Activated naive CD8-positive, alpha-beta T cell treated with anti-CD3 and anti-CD28 coated beads, Interleukin-2, amount 10 ng/mL, durations not matched to agents 7 days and 5 days (primary cell): ENCODE results near the gene LTBP2. TPM values are rescaled to one million over a fixed set of nuclear protein-coding genes. Genes with fewer than 3 reads are reported as not detected.

Experiments
- ATAC-seq: fragments of 150-1000 bp; cut with Tn5 transposase; one replicate; pipeline ENCODE4 v1.10.0; 2021; ENCODE audit warnings: low read depth, moderate library complexity
- POLR2A ChIA-PET: fragments of 350-600 bp; sonication (Branson Sonifier 250); formaldehyde crosslinking; loops from one replicate; lab custom pipeline; 2021; ENCODE audit warnings: antibody characterized with exemption; lab: Charles Lee
- DNase-seq: peaks from one replicate; pipeline ENCODE4 v3.0.0; 2021
- H3K27ac Mint-ChIP-seq: one replicate; pipeline ENCODE4 v1.8.0; 2022; ENCODE audit warnings: mild to moderate bottlenecking, mixed read lengths
- H3K27me3 Mint-ChIP-seq: one replicate; pipeline ENCODE4 v1.8.0; 2022; ENCODE audit warnings: mild to moderate bottlenecking, moderate library complexity, mixed read lengths
- H3K36me3 Mint-ChIP-seq: one replicate; pipeline ENCODE4 v1.8.0; 2021; ENCODE audit warnings: mild to moderate bottlenecking, mixed read lengths
- H3K4me1 Mint-ChIP-seq: one replicate; pipeline ENCODE4 v1.8.0; 2021; ENCODE audit warnings: mixed read lengths
- H3K4me3 Mint-ChIP-seq: one replicate; pipeline ENCODE4 v1.8.0; 2022; ENCODE audit warnings: mild to moderate bottlenecking, moderate library complexity, mixed read lengths
- H3K9me3 Mint-ChIP-seq: one replicate; pipeline ENCODE4 v1.8.0; 2021; ENCODE audit warnings: mixed read lengths
- total RNA-seq, 2 experiments: library from RNA; stranded (reverse); gene quantifications; one replicate each; pipeline ENCODE4 v1.2.3, GENCODE V29; 2021

The LTBP2 gene
- total RNA-seq, 2 experiments from 2014 or later: 0.28 to 1.1 TPM

DNA sequence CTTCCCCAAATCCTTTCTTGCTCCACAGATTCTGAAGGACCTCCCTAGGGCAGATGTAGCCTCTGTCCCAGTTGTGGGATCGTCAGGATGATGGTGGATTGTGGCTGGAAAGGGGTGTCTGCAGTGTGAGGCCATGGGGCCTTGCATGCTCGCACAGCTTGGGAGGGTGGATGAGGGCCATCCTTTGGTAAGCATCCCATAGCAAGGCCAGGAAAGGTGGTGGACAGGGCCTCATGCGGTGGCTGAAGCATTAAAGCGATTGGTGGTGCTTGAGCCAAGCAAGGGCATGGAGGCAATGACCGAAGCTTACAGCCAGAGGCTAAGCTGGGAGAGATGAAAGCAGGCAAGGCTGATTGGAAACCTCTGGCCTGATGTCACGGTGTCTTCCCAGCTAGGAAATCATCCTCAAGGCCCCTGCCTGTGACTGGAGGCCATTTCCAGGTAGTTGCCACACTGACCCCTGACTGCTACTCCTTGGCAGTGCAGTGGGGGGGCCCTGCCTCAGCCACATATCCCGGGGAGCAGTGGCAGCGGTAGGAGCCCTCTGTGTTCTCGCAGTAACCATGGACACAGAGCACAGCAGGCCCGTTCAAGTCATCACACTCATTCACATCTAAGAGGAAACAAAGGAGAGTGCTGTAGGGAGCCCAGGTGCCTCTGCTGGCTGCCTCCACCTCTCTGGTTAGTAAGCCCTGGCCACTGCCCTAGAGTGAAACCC is 111.5 kb downstream of the LTBP2 start:
- Mint-ChIP-seq H3K27me3 (no peaks in the 10 kb centered on the region), H3K4me3 (no peak overlapping the region), H3K36me3 (peaks cover 2% of the 10 kb centered on the region), H3K9me3 (no peaks in the 10 kb centered on the region), H3K27ac (no peak overlapping the region), H3K4me1 (peaks cover 1% of the 10 kb centered on the region)
- no peak for DNase-seq
- ATAC-seq: no peak
- POLR2A ChIA-PET: no interaction called here

DNA sequence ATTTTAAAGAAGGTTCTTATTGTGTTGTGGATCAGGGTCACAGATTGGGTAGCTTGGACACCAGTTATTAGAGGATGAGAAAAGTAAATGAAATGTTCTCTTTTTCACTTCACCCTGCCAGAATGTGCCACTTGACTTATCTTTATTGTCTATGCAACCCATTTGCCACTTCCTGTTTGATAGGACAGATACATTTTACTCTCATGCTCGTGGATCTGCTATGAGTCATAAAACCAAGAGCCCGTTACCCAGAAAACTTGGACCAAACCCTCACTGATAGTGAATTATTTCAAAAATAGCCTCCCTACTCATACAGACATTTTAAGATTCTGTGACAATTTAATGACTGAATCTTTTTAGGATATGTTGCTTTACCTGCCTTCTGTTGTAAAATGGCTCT is 116.7 kb downstream of the LTBP2 start:
- Mint-ChIP-seq H3K27me3 (no peaks in the 10 kb centered on the region), H3K36me3 (peaks cover 2% of the 10 kb centered on the region), H3K4me1 (peaks cover 18% of the 10 kb centered on the region), H3K4me3 (no peak overlapping the region), H3K27ac (no peak overlapping the region), H3K9me3 (no peaks in the 10 kb centered on the region)
- ATAC-seq: no peak
- DNase-seq: no peak
- POLR2A ChIA-PET: no interaction called here

DNA sequence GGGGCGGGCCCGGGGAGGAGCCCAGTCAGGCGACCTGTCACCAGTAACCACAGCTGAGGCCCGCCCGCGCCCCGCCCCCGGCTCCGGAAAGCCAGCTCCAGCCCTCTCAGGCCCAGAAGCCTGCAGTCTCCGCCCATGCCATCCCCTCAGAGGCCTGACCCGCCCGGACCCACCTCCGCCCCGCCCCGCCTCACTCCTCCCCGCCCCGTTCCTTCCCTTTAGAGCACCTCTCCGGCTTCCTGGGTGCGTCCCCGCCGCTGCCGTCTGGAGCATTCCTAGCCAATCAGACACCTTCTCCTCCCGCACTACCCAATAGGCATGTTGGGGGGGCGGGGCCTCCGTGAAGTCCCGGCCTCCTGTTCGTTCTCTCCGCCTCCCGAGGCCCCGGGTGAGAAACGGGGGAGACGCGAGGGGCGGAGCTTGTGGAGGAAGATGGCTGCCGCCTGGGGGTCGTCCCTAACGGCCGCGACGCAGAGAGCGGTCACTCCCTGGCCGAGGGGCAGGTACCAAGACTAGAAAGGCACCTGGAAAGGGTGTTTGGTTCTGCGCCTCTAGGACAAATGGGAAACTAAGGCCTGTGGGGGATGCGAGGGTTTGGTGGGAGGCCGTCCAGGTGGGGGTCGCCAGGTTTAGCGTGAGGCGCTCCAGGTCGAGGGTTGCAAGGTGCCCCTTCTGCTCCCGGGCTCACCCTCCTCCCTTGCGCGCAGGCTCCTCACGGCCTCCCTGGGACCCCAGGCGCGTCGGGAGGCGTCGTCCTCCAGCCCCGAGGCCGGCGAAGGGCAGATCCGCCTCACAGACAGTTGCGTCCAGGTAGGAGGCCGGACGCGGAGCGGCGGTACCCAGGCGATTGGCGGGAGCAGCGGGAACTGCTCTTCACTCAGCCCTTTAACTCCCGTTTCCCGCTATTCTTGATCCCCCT is 118.4 kb downstream of the LTBP2 start, which contains the start of gene ISCA2:
Gene ISCA2 (plus strand): TSS at position 423 of the 919 bp plus-strand sequence. CDS start 10 bp downstream, at position 433.
- Mint-ChIP-seq H3K4me3 (peak within 1 kb of the TSS; percentile 89), H3K4me1 (peaks cover 23% of the 10 kb centered on the region), H3K27me3 (no peaks in the 10 kb centered on the region), H3K36me3 (peaks cover 2% of the 10 kb centered on the region), H3K9me3 (no peaks in the 10 kb centered on the region), H3K27ac (peak within 1 kb of the TSS; percentile 89)
- peak; percentile 97 for ATAC-seq
- peak; percentile 99 for DNase-seq
- POLR2A ChIA-PET: interaction anchor here (0.6 to 1.0 kb wide), 4 partner anchors 24 to 707 kb away, joined by 3 to 4 read pairs (median 4); partner anchors contain the start of genes AREL1 and FCF1

DNA sequence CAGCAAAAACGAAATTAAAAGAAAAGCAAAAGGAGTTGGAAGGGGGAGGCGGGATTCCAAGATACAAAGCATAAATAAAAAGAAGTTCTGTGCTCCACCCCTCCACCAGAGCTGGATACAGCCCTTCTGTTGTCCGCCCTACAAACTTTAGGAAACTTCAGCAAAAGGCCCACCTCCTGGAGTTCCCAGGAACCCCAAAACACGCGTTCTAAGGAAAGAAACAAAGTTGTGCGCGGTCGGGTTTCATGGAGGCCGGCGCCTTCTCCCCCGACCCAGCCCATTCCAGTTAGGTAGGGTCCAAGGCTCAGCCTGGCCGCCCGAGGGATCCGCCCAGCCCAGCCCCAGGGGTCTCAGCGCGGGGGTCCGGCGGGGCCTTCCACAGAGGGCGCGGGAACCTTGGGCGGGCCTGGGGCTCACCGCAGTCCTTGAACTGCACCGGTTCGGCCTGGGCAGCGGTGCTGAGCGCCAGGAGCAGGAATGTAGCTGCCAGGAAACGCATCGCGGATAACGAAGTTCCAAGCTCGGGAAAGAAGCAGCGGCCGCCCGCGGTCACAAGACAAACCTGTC is 119.2 kb downstream of the LTBP2 start, which contains the start of gene NPC2:
Gene NPC2 (minus strand): TSS at position 530 of the 567 bp plus-strand sequence. CDS start 31 bp downstream, at position 499.
- H3K9me3 Mint-ChIP-seq: no peaks in the 10 kb centered on the region
- no peaks in the 10 kb centered on the region for H3K27me3 Mint-ChIP-seq
- peaks cover 2% of the 10 kb centered on the region for H3K36me3 Mint-ChIP-seq
- peak within 1 kb of the TSS; percentile 89 for H3K27ac Mint-ChIP-seq
- POLR2A ChIA-PET: interaction anchor here (0.6 to 1.0 kb wide), 4 partner anchors 25 to 706 kb away, joined by 3 to 4 read pairs (median 4); partner anchors contain the start of genes AREL1 and FCF1
- H3K4me1 Mint-ChIP-seq: peaks cover 21% of the 10 kb centered on the region
- peak within 1 kb of the TSS; percentile 89 for H3K4me3 Mint-ChIP-seq
- DNase-seq (no peak), ATAC-seq (no peak)

DNA sequence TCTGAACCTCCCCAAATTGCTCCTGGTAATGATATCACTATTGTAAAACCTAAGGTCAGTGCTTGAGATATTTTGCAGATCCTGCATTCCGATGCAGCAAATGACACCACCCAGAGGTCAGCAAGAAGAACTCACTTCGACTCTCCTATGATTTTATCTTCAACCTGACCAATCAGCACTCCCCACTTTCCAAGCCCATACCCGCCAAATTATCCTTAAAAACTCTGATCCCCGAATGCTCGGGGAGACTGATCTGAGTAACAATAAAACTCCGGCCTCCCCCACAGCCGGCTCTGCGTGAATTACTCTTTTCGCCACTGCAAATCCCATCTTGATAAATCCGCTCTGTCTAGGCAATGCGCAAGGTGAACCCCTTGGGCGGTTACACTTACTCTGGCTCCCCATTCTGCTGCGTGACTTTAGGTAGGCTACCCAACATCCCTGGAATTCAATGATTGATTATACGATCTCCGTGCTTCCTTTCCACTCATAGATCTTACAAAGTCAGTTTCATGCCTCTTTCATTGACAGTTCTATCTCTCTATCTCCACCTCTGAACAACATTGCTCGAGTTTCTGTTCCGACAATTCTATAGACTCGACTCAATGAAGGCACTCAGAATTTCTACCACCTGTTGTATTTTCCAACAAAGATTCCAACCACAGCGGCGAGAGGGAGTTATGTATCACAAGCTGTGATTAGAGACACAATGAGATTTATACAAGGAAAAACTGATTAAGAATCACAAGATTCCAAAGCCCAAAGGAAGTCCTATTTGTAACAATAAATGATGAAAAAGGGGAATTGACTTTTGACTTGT is 119.9 kb downstream of the LTBP2 start:
- DNase-seq (no peak), ATAC-seq (no peak)
- POLR2A ChIA-PET: no interaction called here
- H3K4me3 Mint-ChIP-seq: no peak overlapping the region
- H3K36me3 Mint-ChIP-seq: peaks cover 2% of the 10 kb centered on the region
- H3K9me3 Mint-ChIP-seq: no peaks in the 10 kb centered on the region
- H3K27me3 Mint-ChIP-seq: no peaks in the 10 kb centered on the region
- H3K4me1 Mint-ChIP-seq: peaks cover 21% of the 10 kb centered on the region
- no peak overlapping the region for H3K27ac Mint-ChIP-seq

DNA sequence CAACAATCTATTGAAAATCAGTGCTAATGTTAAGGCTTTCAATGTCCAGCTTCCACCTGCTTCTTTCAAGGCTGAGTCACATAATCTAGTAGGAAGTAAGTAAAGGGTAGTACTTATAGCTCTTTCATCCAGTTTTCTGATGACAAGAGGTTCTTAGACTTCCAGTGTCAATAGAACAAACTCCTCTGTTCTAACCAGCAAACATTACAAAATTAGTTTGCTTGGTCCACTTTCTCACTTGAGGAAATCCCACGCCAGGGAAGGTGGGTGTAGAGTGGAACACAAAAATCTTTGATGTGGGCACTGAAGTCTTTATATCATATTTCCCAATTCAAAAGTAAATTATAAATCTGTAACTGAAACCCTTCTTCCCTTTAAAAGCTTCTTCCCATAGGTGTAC is 121.6 kb downstream of the LTBP2 start:
- H3K4me3 Mint-ChIP-seq: no peak overlapping the region
- no peak for DNase-seq
- H3K27ac Mint-ChIP-seq: no peak overlapping the region
- no peak for ATAC-seq
- no peaks in the 10 kb centered on the region for H3K27me3 Mint-ChIP-seq
- POLR2A ChIA-PET: no interaction called here
- H3K36me3 Mint-ChIP-seq: no peaks in the 10 kb centered on the region
- peaks cover 20% of the 10 kb centered on the region for H3K4me1 Mint-ChIP-seq
- no peaks in the 10 kb centered on the region for H3K9me3 Mint-ChIP-seq

DNA sequence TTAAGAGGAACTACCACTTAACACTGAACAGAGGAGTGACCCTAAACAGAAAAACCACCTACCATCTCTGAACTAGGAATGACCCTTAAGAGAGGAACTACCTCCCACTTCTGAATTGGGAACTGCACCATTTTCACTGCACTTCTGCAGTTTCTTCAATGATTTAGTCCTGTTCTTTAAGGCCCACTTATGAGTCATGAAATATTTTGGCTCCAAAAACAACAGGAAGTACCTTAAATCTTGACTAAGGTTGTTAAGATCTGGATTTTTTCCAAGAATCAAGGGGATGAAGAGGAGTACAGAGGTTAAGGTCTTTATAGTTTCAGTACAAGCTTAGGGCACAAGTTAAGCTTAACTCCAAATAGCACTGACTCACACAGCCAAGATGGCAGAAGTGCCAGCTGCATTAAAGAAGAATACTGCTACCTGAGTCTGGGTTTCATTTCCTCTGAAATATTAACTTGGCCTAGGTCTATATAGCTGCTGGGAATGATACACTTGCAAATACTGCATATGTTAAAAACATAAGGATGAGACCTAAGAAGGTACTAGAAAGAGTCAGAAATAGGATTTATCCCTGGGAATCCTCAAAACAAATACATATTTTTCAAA is 123.1 kb downstream of the LTBP2 start:
- H3K4me3 Mint-ChIP-seq: no peak overlapping the region
- H3K4me1 Mint-ChIP-seq: peaks cover 7% of the 10 kb centered on the region
- H3K9me3 Mint-ChIP-seq: no peaks in the 10 kb centered on the region
- ATAC-seq: no peak
- H3K36me3 Mint-ChIP-seq: peaks cover 3% of the 10 kb centered on the region
- H3K27ac Mint-ChIP-seq: peak overlapping the region; percentile 38
- POLR2A ChIA-PET: no interaction called here
- DNase-seq: no peak
- no peaks in the 10 kb centered on the region for H3K27me3 Mint-ChIP-seq

DNA sequence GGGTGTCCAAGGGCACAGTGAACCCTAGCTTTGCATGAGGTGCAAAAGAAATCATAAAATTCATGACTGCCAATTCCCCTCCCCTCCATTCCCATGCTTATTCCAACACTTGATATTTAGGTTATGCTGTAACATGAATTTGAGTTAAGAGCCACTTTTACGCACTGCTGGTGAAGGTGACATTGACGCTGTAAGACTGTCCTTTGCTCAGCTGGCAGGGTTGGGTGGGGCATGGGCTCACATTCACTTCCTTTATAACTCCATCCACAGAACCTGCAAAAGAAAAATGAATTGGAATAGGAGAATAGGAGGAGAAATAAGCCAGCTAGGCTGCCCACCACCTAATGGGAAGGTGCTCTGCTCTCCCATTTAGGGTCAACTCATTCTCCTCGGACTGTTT is 125.9 kb downstream of the LTBP2 start:
- Mint-ChIP-seq H3K36me3 (peaks cover 10% of the 10 kb centered on the region), H3K27ac (no peak overlapping the region), H3K4me3 (no peak overlapping the region), H3K4me1 (peaks cover 7% of the 10 kb centered on the region), H3K27me3 (no peaks in the 10 kb centered on the region), H3K9me3 (no peaks in the 10 kb centered on the region)
- POLR2A ChIA-PET: interaction anchor here (0.6 kb wide), 1 partner anchor 209 kb away, joined by 3 read pairs; no protein-coding TSS in a partner anchor
- DNase-seq (no peak), ATAC-seq (no peak)

DNA sequence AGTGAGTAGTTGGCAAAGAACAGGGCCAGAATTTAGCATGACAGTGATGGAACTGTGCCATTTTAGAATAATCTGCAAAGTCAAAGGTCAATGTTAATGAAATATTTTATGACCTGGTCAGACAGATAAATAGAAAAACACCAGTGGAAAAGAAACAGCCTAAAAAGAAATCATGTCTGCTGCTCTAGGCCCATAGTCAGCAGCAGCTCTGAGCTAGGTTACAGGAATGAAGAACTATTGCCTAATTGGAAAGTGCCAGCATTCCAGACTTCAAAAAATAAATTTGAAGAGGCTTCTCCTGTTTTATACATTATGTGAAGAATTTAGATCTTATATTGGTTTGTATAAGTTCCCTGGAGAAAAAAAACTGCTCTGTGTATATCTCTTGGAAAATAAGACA is 128.7 kb downstream of the LTBP2 start:
- peaks cover 11% of the 10 kb centered on the region for H3K36me3 Mint-ChIP-seq
- no peak for DNase-seq
- POLR2A ChIA-PET: no interaction called here
- H3K27me3 Mint-ChIP-seq: no peaks in the 10 kb centered on the region
- H3K4me3 Mint-ChIP-seq: no peak overlapping the region
- H3K9me3 Mint-ChIP-seq: no peaks in the 10 kb centered on the region
- H3K27ac Mint-ChIP-seq: no peak overlapping the region
- no peak for ATAC-seq
- peaks cover 2% of the 10 kb centered on the region for H3K4me1 Mint-ChIP-seq

DNA sequence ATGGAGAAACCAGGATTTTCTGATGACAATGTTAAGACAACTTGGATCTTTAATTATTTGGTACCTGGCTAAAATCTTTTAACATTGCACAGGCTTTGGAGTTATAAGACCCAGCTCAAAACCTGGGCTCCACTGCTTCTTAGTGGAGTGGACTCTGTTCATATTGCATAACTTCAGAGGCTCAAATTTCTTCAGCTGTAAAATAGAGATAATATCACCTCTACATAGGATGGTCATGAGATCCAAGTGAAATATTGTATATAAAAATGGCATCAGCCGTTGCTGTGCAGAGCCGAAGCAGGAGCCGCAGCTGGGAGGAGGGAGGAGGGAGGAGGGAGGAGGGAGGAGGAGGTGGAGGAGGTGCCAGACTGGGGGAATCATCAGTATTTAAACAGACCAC is 129.5 kb downstream of the LTBP2 start:
- H3K4me3 Mint-ChIP-seq: no peak overlapping the region
- DNase-seq (no peak), ATAC-seq (no peak)
- H3K4me1 Mint-ChIP-seq: peaks cover 2% of the 10 kb centered on the region
- POLR2A ChIA-PET: no interaction called here
- H3K9me3 Mint-ChIP-seq: no peaks in the 10 kb centered on the region
- H3K27me3 Mint-ChIP-seq: no peaks in the 10 kb centered on the region
- peaks cover 11% of the 10 kb centered on the region for H3K36me3 Mint-ChIP-seq
- H3K27ac Mint-ChIP-seq: no peak overlapping the region

DNA sequence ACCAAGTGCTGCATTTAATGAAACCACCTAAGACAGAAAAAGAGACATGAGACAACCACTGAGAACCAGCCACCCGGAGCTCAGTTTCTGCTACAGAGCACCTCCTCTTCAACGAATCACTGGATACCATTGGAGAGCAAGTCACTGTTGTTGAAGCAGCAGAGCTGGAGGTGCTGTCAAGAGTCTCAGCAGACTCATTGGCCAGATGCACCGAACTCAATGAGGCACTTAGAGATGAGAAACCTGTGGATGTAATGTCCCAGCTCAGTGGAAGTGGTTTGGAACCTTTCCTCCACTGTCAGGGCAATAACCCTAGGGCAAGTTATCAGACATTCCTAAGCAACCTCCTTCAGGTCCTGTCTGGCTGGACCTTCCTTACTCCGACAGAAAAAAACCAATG is 132.0 kb downstream of the LTBP2 start:
- Mint-ChIP-seq H3K4me3 (no peak overlapping the region), H3K4me1 (no peaks in the 10 kb centered on the region), H3K9me3 (no peaks in the 10 kb centered on the region), H3K27me3 (no peaks in the 10 kb centered on the region), H3K36me3 (peaks cover 11% of the 10 kb centered on the region), H3K27ac (no peak overlapping the region)
- no peak for ATAC-seq
- no peak for DNase-seq
- POLR2A ChIA-PET: no interaction called here

DNA sequence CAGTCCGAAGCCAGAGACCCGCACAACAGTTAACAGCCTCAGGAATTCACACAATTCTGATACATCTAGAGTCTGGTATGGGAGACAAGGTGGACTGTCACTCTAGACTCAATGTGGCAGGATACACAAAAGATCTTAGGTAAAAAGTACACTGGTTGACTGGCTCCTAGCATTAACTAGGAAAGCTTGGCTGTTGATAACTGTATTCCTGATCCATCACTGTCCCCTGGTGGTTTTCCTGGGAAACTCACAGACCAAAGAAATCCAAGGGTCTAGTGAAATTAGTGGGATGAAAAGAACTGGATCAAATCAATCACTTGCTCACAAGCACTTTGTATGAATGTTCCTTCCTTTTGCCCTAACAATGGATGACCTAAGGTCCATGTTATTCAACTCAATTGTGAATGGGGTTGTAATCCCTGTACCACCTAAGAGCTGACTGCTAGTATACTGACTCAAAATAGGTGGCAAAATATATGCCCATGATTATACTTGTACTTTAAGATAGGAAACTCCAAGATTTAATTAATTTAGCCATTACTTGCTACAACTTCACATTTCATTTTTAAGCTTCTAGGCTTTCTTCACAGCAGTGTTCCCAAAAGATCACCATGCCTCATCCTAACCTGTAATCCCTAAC is 132.9 kb downstream of the LTBP2 start:
- ATAC-seq (no peak), DNase-seq (no peak)
- peaks cover 8% of the 10 kb centered on the region for H3K36me3 Mint-ChIP-seq
- H3K27ac Mint-ChIP-seq: no peak overlapping the region
- H3K4me1 Mint-ChIP-seq: no peaks in the 10 kb centered on the region
- H3K4me3 Mint-ChIP-seq: no peak overlapping the region
- POLR2A ChIA-PET: no interaction called here
- no peaks in the 10 kb centered on the region for H3K9me3 Mint-ChIP-seq
- no peaks in the 10 kb centered on the region for H3K27me3 Mint-ChIP-seq
